HG02642 (cell line): ENCODE measurements around the gene MED14.
A peak's percentile ranks its signal among the peaks of the same experiment; 100 is the strongest.
"Not testable (repeated sequence)": the region's sequence is repeated elsewhere in the genome, so short reads cannot be mapped to it uniquely, and the experiment has no call there.

Experiments
- ATAC-seq: cut with Tn5 transposase; IDR thresholded peaks from one replicate; pipeline ENCODE4 v1.9.1; 2021; ENCODE audit warnings: mild to moderate bottlenecking; ENCODE audit not compliant: unreplicated experiment, poor library complexity

Gene MED14

DNA sequence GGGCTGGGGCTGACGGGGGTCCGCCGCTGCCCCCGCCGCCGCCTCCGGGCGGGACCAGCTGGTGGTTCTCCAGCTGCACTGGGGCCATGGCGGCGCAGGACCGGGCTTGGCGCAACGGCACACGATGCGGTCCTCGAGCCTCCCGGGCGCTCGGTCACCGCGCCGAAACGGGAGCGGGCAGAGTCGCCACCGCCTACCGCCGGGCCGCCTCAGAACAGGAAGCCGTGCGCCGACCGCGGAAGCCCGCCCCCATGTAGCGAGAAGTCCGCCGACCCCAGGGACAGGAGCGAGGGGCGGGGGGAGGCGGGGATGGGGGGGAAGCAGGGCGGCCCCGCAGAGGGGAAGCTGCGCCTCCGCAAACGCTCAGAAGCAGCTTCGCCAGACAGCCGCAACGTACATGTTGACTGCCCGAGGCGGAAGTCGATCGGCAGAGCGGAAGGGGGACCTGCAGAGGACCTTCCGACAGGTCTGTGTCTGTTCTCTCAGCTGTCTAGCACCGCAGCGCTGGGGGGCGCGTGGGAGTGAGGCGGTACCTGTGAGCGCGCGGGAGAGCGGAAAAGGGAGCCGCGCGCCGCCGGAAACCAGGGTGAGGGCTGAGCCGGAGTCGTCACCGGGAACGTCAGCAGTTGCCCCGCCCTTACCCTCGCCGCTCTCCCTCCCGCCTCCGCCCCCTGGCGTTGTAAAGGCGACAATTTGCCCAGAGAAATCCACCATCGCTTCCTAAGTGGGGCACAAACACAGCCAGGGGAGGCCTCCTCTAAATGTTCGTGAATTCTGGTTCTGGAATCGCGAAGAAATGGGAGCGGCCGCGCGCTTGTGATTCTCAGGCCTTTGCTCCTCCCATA, at the start of gene MED14:
TSS of gene MED14 (minus strand) at position 218 of the 845 bp plus-strand sequence. CDS start at position 88, 130 bp downstream.
- peak; percentile 93 for ATAC-seq

- no peak for ATAC-seq
Measured at GRCh38 chrX:40784516-40785151, 49.3 kb upstream of the MED14 start.

GRCh38 chrX:40782644-40783259, 47.4 kb upstream of the MED14 start:
- ATAC-seq, result not testable (repeated sequence)

DNA sequence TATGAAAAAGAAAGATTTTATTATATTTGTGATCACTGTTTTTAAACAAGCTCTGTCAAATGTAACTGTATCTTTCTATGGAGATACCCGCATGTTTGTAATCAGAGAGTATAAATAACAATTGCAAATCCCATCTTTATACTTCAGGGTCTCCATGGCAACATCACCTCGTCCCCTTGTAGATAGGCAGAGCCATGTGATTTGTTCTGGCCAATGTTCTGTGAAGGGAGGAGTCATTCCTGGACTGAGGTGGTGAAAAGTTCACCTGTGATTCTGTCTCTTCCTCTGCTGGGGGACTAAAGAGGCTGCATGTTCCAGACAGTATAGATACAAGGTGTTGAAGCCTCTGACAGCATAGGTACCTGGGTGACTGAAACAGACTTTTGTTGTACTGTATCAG, 45.6 kb upstream of the MED14 start:
- no peak for ATAC-seq

DNA sequence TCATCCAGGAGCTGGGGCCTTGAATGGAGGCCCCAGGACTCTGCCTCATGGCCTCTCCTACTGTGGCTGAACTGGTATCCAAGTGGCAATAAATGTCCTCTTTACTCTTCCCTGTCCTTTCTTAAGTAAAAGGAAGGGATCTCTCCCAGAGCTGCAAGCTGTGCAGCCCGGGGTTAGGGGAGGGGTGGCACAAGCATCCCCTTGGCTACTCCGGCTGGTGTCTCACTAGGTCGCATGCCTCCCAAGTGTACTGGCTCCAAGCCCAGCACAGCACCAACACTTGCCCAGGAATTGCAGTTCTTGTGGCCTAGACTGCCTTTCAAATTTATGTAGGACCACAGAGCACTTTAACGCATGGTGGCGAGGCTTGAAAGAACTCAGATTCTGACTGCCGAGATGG, 44.7 kb upstream of the MED14 start:
- no peak for ATAC-seq

- no peak for ATAC-seq
Measured at GRCh38 chrX:40778861-40779575, 43.7 kb upstream of the MED14 start.

- no peak for ATAC-seq
Measured at GRCh38 chrX:40773809-40774208, 38.5 kb upstream of the MED14 start.

DNA sequence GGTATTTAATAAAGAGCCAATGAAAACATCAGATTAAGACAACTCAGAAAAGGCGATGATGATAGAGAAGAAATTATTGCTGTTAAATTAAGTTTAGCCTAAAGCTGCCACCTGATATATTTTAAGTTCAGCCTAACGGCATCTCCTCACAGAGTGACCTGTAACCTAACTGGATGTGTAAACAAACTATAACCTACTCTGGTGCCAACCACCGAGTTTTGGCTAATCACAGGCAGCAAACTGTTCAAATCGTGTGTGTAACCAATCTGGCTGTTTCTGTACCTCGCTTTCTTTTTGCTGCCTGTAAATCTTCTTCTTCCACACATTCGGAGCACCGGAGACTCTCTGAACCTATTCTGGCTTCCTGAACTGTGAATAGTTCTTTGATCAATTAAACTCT, 37.8 kb upstream of the MED14 start:
- no peak for ATAC-seq

- ATAC-seq, result no peak
Measured at GRCh38 chrX:40772290-40772689, 36.9 kb upstream of the MED14 start.

GRCh38 chrX:40761762-40762161, 26.4 kb upstream of the MED14 start:
- ATAC-seq, result no peak

- no peak for ATAC-seq
Measured at GRCh38 chrX:40759374-40759773, 24.0 kb upstream of the MED14 start.

- ATAC-seq, result no peak
Measured at GRCh38 chrX:40757058-40757457, 21.7 kb upstream of the MED14 start.

- no peak for ATAC-seq
Measured at GRCh38 chrX:40755291-40756249, 20.2 kb upstream of the MED14 start.

DNA sequence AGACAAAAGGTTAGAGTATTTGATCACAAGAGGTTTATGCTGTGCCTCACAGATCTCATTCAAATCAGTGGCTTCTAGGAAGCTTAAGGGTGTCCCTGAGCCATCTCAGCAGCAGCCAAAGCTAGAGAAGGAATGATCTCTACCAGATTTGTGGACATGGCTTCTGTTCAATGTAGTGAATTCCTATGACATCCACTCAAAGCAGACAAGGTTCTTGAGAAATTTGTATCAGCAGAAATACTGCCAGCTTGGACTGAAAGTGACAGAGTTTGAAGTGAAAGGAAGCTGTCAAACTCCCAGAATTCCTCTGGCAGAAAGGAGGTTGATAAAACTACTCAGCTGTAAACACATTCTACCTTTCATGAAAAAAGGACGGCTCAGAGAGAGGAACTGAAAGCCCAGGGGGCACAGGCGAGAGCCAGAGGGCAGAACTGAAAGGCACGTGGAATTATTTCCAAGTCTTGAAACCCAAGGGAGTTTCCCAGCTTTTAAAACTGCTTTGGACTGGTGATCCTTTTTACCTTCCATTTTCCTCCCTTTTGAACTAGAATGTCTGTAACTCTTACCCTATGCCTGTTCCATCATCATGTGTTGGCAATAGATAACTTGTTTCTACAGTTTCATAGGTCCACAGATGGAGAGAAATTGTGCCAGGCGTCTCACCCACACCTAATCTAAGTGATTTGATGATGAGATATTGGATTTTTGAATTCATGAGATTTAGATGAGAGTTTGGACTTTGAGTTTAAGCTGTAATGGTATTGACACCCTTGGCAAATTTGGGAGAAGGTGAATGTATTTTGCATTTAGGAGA, 14.5 kb upstream of the MED14 start:
- no peak for ATAC-seq

- ATAC-seq, result no peak
Measured at GRCh38 chrX:40748977-40749376, 13.6 kb upstream of the MED14 start.

DNA sequence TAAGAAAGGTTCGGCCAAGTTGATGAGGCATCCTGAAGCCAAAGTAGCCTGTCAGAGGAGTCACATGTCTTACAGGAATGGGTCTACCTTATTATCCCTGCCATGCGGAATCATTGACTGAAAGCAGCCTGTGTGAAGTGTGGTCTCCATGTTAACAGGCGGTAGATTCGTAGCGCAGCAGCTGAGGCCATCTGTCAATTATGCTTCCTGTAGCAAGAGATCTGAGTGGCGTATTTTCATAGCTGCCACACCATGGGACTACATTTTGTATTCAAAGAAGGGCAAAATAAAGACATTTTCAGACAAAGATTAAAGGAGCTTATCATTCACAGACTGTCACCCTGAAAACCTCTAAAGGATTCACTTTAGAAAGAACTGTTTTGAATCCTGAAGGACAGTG, 11.2 kb upstream of the MED14 start:
- no peak for ATAC-seq

- no peak for ATAC-seq
Measured at GRCh38 chrX:40736170-40736505, 796 bp upstream of the MED14 start.

- no peak for ATAC-seq
Measured at GRCh38 chrX:40734971-40735324, 394 bp downstream of the MED14 start.

DNA sequence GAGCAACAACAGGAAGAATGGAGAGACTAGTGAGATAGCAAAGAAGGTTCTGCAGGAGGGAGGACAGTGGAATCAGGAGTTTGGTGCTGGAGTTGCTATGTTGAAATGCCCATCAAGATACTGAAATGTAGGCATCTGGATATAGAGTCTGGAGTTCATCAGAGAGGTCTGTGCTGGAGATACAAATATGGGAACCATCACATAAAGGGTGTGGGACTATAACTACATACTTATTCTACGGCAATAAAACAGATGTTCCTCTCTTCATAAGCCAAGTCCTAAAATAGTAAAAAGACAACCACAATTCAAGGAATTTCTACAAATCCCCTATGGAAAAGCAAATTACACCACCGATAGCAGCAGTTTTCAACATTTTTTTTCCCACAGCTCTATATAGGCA, 1.6 kb downstream of the MED14 start:
- ATAC-seq, result no peak
